GM18505 (cell line): ENCODE measurements around the gene TRIM44.

Experiments
- ATAC-seq: cut with Tn5 transposase; IDR thresholded peaks from one replicate; pipeline ENCODE4 v1.9.1; 2021; ENCODE audit not compliant: unreplicated experiment
- POLR2A ChIP-seq: IDR thresholded peaks from 4 replicates; pipeline ENCODE4 v1.6.1; 2011; ENCODE audit warnings: borderline replicate concordance; ENCODE audit not compliant: insufficient read depth, insufficient read length; ENCODE audit errors: extremely low read depth

TRIM44 gene

DNA sequence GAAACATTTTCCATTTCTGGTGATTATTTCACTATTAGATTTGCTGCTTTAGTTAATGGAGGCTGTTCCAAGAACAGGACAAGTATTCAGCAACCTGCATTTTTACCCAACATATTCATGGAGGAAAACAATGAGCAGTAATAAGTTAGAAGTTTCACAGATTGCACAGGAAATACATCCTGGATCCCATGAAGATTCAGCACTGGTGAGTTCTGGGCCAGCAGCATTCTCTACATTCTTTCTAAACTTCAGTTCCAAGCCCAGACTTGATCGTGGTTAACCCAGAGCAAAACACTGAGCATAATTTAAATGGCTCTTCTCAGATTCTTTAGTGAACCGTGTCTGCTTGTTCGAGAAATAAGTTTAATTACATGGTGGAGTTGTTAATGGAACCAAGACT, 40.5 kb upstream of the TRIM44 start:
- ATAC-seq: no peak

DNA sequence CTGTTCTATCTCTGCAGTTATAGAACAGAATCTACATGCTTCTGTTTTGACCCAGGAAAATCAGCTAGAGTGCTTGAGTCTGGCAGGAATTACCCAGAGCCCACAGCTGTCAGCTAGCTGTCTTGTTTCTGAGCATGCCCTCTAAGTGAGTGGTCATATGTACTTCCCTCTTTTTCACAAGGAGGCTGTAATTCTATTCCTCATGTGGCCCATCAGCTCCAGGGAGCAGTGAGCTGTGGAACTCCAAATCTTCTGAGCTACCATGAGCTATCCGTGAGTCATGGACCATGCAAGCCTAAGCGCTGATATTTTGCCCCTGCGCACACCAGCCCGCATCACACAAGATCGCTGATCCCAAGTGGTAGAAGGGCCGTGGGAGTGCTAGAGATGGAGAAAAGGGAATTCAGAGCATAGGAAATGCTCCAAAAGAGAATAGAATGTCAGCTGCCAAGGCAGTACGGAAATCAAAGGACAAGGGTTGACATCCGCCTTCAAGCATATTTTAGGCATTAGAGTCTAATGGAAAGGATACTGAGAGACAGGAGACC, 38.9 kb upstream of the TRIM44 start:
- ATAC-seq: no peak
- no peak for TF ChIP-seq POLR2A

More for the DNA sequence above, 40.5 kb upstream of the TRIM44 start:
- no peak for TF ChIP-seq POLR2A

DNA sequence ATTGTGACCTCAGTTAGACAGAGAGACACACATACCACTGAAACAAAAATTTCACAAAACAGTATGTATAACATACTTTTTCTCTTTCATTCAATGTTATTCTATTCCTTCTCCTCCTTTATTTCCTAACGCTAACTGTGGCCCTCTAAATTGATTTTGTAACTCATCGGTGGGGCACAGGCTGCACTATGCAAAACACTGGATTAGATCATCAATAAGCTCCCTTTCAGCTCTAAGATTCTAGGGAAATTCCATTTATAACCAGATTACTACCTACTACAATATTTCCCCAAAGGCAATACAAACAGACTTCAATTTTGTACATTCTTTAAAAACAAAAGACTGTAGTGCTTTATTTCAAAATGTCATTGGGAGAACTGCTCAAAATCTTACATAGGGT, 38.3 kb upstream of the TRIM44 start:
- no peak for TF ChIP-seq POLR2A
- ATAC-seq: no peak

DNA sequence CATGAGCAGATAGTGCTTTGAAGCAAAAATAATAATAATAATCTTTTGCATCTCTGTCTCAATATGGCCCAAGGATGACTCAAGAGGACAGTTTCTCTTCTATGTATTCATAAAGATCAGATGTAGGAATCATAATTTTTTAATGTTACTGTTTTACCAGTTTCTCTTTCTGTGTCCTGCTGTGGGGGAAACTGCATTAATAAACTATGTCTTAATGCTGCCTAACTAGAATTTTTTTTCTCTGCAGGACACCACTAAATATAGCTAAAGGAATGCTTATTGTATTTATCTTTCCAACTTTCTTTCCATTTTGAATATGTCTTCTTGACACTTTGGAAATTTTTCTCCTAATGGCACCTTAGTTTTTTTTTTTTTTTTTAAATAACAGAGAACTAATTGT, 37.8 kb upstream of the TRIM44 start:
- TF ChIP-seq POLR2A: no peak
- no peak for ATAC-seq

DNA sequence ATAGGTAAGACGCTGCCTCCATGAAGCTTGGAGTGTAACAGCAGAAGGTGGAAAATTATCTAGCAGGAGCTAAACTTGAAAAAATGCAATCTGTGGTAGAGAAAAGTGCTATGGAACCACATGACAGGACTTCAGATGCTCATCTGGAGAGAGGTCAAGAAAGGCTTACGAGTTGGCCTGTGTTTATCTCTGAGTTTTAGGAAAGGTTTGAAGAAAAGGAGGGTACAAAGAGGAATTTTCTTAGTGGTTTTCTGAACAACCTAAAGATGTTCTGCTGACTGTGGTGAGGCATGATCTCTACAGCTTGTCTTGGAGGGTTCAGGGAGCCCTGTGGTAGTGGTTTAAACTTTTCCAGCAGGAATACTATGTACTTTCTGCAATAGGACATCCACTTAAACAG, 36.1 kb upstream of the TRIM44 start:
- TF ChIP-seq POLR2A: no peak
- ATAC-seq: no peak

DNA sequence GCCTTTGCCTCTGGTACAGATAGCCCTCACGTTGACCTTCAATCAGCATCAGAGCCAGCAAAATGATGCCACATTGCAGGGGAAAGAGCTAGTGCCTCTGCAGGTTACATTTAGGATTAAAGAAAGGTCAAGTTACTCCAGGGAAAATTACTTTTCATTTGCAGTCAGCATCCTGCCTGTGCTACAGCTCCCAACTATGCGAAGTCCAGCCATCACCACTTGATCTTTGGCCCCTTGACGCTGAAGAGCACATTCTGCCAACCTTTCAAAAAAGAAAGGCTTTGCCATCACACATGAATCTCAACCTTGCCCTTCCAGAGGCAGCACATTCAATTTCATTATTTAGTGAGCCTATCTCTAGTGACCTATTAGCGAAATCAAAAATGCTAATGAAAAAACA, 33.1 kb upstream of the TRIM44 start:
- TF ChIP-seq POLR2A: no peak
- ATAC-seq: no peak

DNA sequence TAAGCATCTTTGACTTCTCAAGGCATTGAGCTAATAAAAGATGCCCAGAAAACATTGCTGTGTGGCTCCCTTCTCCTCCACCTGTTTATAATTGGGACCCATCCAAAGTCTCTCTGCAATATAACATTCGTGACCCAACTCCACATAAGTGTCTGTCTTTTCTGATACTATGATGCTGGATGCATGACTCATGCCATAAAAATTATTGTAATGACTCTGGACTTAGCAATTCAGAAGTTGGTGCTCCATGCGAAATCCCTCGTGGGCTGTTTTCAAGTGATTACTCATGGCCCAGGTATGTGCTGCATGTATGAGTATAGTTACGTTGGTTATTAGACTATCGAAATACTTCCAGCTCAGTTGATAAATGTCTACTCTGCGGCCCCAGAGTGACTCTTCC, 32.7 kb upstream of the TRIM44 start:
- TF ChIP-seq POLR2A: no peak
- ATAC-seq: no peak

DNA sequence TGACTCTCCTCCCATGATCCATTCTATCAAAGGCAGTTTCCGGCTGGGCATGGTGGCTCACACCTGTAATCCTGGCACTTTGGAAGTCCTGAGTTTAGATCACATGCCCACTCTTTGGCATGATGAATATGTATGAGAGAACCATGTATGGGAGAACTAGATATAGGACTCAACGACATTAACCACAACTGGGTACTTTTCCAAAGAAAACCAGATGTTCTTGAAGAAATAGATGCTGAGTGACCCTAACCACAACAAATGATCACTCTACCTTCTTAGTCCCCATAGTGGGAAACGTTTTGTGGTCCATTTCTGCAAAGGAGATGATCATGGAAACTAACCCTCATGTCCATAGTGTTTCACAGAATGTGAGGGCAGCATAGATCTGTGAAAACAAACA, 30.7 kb upstream of the TRIM44 start:
- ATAC-seq: no peak
- no peak for TF ChIP-seq POLR2A

DNA sequence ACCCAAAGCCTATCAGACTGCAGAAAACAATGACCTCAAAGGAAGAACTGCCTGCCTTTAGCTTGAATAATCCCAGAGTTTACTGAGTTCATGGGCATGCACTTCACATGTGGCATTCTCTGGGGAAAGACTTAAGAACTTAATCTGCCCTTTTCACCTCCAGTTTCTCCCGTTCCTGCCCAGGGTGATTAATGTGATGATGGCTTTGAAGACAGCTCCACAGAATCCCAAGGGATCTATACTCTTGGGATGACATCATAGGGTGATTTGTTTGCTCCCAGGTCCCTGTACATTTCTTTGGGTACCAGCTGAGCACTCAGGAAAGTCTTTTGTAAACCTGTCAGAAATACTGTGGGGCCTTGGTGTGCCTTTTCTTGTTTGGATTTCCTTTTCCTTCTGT, 30.3 kb upstream of the TRIM44 start:
- no peak for TF ChIP-seq POLR2A
- ATAC-seq: no peak

DNA sequence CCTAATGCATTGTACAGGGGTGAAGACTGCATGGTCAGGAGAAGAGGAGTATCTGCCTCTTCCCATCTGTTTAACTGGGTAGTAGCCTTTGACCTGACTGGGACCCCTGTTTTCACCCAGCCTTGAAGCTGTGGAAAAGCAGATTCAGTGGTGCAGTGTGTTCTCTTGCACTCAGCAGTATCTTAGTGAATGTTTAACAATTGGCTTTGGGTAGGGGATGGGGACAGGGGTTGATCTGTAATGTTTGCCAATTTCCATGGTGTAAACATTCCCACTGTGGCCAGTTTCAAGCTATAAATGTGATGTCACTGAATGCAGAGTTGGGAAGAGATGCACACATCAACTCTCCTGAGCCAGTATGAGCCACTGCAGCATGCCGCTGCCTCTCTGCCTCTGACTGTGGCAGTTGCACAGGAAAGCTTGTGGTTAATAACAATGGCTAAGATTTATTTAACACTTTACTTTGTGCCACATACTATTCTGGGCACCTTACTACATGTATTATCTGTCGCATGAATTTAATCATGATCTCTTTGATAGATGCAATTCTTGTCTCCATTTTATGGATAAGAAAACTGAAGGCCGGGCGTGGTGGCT, 28.6 kb upstream of the TRIM44 start:
- TF ChIP-seq POLR2A: no peak

DNA sequence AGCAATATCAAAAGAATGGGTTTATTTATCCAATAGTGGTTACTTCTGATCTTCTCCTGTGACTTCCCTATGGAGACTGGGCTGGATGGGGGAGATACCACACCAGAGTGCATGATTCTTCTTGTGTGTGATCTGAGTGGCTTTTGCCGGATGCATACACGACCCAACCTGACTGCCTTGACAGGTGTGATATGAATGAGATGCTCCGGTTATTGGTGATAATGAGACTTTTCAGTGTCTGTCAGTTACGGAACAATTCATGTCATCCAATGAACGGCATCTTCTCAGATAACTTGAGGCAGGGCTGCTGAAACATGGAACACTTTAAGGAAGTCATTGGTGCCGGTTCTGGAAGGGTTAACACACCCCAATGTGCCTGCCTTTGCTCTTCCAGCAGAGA, 26.6 kb upstream of the TRIM44 start:
- no peak for ATAC-seq
- no peak for TF ChIP-seq POLR2A

More for the DNA sequence above, 28.6 kb upstream of the TRIM44 start:
- ATAC-seq: no peak

DNA sequence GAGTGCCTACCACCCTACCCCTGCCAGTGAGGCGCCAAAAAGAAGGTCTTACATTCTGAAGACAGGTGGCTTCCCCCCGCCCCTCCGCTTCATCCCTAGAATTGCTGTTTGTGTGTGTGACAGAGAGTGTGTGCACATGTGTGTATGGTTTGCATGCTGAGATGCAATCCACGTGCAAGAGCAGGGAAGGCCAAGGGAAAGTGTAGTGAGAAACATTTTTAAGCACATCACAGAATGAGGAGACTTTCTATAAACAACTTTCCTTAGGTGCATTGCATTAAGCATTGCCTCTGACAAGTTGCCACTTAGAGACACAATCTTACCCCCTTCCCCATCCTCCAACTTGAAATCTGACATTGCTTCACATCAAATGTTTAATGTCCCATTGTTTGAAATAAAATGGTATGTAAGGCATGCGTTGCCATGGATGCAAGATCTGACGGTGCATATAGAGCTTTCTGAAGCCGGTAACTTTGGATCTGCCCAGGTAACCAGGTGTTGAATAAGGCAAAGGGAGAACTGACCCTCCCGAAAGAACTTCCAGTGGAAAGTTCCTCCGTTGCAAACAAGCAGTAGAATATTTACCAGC, 22.9 kb upstream of the TRIM44 start:
- ATAC-seq: no peak
- no peak for TF ChIP-seq POLR2A

DNA sequence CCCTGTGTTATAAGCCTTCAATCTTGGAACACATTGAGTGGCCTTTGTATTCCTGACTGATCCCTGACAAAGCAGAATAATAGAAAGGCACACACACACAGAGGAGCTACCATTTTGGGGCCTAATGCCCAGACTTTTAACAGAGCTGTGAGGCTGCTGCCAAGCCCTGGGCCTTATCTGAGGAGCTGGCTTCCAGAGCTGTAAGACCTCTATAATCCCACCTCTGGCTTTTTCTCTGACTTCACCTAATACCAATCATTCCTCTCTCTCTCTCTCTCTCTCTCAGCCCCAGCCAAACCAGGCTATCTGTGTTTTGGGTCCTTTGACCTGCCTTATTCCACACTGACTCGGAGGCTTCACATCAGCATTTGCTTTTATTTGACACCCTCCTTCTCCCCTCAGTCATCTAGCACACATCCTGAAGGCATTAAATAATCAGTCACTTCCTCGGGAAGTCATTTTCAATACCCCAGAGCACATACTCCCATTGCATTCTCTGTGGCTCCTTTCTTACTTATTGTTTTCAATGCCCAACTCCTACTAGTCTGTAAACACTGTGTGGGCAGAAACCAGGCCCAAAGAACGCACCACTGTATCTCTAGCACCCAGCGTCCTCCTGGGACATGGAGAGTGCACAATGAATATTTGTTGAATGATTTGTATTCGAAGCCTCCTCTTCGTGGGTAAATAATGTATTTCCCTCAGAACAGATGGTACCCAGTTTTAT, 21.2 kb upstream of the TRIM44 start:
- no peak for TF ChIP-seq POLR2A
- no peak for ATAC-seq

DNA sequence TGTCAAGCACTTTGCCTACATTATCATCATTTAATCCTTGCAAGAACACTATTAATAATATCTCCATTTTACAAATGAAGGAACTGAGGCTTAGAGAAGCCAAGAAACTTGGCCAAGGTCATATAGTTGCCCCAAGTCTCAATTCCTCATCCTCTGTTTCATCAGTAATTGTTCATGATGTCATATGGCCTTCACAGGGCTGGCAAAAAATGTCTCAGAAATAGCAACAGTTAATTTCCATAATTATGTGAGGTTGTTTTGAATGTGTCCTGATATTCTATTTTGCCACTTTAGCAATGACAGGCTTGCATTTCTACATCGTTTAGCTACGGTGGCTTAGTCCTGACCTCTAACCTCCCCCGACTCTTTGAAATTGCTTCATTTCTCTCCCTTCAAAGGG, 20.6 kb upstream of the TRIM44 start:
- ATAC-seq: no peak
- no peak for TF ChIP-seq POLR2A

DNA sequence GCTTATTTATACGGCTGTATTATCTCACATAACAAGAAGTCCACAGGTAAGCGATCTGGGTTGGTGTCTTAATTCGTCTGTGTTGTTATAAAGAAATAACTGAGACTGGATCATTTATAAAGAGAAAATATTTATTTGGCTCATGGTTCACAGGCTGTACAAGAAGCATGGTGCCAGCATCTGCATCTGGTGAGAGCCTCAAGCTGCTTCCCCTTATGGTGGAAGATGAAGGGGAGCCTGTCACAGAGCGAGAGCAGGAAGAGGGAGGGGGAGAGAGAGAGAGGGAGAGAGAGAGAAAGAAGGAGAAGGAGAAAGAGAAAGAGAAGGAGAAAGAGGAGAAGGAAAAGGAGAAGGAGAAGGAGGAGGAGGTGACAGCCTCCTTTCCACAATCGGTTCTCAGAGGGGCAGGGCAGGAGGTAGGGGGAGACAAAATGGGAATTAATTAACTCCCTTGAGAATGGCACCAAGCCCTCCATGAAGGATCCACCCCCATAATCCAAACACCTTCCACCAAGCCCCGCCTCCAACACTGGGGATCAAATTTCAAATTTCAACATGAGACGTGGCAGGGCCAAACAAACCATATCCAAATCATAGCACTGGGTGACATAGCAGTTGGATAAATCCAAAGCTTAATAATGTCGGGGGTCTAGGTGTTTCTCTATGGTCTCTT, 15.0 kb upstream of the TRIM44 start:
- TF ChIP-seq POLR2A: no peak
- no peak for ATAC-seq
